Body of pancreas (tissue), 4 donors: Measurements from ENCODE around the gene GLS2.

Experiments used
- POLR2A ChIP-seq, 3 donors: fragments of 450-650 bp; IDR thresholded peaks; one replicate each; pipeline ENCODE4 v1.6.1; 2016; ENCODE audit warnings: antibody characterized with exemption in 3 of 3, mild to moderate bottlenecking in 2 of 3
- TF ChIP-seq, protein P1 (sequence below), 7 experiments: fragments of 450-650 bp in 4 of 7; fragments of 200-600 bp in 3 of 7; sonication (generic) in 3 of 7; IDR thresholded peaks; one replicate each; pipeline ENCODE4 v1.5.1; 2016 to 2019; ENCODE audit warnings: antibody characterized with exemption in 7 of 7

DNA sequence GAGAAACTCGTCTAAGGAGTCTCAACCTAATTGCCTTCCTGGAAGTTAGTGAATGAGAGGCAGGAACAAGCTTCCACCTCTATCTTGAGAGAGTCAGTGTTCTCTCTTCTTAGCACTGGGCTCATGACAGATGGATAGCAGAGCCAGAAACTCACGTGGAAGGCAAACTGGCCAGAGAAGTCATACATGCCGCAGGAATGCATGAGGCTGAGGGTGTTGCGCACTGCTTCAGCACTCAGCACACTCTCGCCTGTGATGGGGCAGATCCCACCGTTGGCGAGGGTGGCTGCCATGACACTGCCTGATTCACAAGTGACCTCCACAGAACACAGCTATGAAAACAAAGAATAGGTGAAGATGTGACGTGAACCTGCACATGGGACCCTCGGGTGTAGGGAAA lies 13.6 kb downstream of the GLS2 start:
- TF ChIP-seq POLR2A (IDR thresholded peaks at IDR 0.05): no peak
- TF ChIP-seq, protein P1, sequence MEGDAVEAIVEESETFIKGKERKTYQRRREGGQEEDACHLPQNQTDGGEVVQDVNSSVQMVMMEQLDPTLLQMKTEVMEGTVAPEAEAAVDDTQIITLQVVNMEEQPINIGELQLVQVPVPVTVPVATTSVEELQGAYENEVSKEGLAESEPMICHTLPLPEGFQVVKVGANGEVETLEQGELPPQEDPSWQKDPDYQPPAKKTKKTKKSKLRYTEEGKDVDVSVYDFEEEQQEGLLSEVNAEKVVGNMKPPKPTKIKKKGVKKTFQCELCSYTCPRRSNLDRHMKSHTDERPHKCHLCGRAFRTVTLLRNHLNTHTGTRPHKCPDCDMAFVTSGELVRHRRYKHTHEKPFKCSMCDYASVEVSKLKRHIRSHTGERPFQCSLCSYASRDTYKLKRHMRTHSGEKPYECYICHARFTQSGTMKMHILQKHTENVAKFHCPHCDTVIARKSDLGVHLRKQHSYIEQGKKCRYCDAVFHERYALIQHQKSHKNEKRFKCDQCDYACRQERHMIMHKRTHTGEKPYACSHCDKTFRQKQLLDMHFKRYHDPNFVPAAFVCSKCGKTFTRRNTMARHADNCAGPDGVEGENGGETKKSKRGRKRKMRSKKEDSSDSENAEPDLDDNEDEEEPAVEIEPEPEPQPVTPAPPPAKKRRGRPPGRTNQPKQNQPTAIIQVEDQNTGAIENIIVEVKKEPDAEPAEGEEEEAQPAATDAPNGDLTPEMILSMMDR (IDR thresholded peaks at IDR 0.05): no peak
